Measurements from ENCODE around the gene GNB1L.
"Not testable (repeated sequence)": the region's sequence is repeated elsewhere in the genome, so short reads cannot be mapped to it uniquely, and the experiment has no call there.

GNB1L gene

DNA sequence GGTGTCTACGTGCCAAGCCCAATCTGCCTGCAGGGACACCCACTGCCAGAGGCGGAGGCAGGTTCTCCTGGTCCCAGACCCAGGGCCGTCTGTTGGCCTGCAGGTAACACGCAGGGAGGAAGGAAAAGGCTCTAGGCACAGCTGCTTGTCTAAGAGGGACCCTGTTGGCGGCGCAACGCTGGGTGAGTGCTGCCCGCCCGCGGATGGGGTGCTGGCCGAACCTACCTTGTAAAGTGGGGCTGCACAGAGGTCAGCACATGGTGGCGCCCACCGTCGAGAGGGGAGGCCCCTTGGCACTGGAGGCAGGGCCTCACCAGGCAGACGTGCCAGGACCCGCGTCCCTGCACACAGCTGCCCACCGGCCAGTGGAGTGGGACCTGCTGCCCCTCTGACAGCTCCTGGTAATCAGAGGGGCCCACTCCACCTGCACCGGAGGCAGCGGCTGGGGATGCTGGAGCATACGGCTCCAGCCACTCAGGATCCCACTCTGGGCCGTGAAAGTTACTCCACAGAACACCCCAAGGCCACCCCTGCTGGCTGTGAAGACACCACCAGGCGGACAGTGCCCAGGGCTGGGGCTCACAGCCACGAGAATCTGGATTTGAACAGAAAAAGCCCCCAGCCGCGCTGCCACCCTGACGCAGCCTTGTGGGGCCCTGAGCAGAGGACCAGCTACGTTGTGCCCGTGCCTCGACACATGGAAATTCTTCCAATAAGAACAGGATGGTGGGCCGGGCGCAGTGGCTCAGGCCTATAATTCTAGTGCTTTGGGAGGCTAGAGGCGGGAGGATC, 70.1 kb downstream of the GNB1L start:
- in situ Hi-C loops (cut with HindIII; ENCODE audit: low sequenced_read_pairs), result no loop called here

DNA sequence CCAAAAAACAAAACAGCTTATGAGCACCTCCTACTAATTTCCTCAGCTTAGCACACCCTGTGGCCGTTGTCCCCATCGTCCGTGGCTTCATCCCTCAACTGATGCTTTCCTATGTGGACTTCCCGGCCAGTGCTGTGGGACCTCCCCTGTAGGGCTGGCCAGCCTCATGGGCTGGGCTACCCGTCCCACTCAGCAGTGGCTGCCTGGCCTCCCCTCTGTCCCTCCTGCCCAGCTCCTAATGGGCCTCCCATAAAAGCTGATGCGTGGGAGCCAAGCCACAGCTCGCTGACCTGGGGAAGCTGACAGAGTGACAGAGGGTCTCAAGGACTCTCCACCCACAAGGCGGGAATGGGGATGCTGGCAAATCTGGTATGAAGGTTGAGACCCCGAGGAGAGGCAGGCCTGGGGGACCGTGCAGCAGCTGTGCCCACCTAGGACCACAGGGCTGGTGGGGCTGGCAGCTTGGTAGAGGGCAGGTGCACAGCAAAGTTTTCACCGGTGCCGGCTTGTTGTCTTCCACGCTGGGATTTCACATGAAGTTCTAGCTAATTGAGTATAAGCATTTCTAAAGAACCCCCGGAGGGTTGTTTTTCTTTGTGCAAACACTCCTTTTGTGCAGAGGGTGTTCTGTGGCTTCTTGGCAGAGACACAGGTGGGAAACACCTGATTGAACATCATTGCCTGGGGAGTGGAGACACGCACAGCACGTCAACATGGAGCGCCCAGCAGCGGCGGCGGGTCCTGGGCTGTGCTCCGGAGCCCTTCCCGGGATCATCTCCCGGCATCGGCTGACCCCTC, 70.9 kb downstream of the GNB1L start:
- in situ Hi-C loops (cut with HindIII; ENCODE audit: low sequenced_read_pairs), result no loop called here

DNA sequence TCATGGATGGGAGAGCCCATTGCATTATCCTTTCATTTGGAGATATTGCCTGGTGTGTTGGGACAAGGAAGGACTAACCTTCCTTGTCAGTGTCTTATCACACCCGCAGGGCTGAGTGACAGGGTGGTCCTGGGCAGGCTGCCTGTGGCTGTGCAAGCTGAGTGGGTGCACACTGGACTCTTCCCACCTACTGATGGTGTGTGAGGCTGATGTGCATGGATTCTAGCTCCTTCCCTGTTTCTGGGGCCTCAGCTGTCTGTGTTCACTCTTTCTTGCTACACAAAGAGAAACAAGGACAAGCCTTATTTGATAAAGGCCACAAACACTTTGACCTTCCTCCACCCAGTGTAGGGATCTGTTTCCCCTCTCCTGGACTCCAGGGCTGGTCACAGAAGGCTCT, 72.1 kb downstream of the GNB1L start:
- in situ Hi-C loops (cut with HindIII; ENCODE audit: low sequenced_read_pairs), result no loop called here

DNA sequence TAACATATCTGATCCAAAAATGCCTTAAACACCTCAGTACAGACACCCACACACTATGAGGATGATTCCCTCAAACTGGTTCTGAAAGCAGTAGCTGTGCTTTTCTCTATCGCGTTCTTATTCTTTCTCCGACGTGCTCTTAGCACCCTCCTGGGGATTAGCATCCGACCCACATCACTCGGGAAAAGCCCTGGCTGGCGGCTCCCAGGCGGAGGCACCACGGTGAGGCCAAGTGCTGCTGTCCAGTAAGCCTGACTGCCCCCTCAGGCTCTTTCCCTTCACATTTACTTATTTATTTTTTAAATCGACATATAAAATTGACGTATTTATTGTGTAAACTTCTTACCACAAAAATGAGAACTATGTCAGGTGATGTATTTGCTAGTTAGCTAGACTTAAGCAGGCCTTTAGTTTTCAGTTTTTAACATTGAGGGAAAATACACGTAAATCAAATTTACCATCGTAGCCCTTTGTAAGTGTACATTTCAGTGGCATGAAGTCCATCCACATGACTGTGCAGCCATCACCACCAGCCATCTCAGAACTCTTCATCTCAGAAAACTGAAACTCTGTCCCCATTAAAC, 74.9 kb downstream of the GNB1L start:
- in situ Hi-C loops (cut with HindIII; ENCODE audit: low sequenced_read_pairs), result no loop called here

DNA sequence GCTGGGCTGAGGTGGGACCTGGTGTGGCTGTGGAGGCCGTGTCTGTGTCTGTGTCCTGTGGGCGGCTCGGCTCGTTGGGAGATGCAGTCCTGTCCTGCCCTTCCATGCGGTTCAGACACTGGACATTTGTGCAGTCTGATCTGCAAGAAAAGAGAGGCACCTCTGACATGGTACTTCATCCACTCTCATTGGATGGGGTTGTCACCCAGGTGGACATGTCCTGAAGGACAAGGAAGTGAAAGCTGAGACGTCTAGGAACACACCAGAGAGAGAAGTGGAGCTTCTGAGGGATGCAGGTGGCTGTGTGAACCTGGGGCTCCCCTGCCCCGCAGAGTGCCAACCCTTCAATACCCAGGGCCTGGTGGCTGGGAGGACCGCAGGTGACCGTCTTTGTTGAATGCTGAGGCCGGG, 75.7 kb downstream of the GNB1L start:
- in situ Hi-C loops (cut with HindIII; ENCODE audit: low sequenced_read_pairs), result no loop called here

DNA sequence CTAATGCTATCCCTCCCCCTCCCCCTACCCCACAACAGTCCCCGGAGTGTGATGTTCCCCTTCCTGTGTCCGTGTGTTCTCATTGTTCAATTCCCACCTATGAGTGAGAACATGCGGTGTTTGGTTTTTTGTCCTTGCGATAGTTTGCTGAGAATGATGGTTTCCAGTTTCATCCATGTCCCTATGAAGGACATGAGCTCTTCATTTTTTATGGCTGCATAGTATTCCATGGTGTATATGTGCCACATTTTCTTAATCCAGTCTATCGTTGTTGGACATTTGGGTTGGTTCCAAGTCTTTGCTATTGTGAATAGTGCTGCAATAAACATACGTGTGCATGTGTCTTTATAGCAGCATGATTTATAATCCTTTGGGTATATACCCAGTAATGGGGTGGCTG, 77.5 kb downstream of the GNB1L start:
- in situ Hi-C loops (cut with HindIII; ENCODE audit: low sequenced_read_pairs), result not testable (repeated sequence)

DNA sequence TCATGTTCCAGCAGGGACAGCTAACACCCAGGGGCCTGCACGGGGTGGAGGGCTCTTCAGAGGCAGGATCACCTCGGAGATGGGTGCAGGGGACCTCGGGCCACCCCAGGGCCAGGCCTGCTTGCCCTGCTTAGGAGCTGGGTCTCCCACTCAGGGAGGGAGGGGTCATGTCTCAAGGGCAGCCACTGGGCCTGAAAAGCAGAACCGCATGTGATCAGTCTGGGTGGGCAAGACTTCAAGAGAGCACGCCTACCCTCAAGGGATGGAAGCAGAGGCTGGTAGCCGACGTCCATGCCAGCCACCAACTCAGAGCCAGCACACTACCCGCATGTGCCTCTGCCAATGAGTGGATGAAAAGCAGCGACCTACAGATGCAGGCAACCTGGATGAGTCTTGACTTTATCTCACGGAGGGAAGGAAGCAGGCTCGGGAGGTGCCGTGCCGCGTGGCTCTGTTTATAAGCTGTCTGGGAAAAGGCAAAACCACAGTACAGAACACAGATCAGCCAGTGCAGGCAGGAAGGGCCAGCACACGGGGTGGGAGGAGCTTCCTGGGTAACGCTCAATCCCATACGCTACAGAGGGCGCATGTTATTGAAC, 78.1 kb downstream of the GNB1L start:
- in situ Hi-C loops (cut with HindIII; ENCODE audit: low sequenced_read_pairs), result no loop called here

DNA sequence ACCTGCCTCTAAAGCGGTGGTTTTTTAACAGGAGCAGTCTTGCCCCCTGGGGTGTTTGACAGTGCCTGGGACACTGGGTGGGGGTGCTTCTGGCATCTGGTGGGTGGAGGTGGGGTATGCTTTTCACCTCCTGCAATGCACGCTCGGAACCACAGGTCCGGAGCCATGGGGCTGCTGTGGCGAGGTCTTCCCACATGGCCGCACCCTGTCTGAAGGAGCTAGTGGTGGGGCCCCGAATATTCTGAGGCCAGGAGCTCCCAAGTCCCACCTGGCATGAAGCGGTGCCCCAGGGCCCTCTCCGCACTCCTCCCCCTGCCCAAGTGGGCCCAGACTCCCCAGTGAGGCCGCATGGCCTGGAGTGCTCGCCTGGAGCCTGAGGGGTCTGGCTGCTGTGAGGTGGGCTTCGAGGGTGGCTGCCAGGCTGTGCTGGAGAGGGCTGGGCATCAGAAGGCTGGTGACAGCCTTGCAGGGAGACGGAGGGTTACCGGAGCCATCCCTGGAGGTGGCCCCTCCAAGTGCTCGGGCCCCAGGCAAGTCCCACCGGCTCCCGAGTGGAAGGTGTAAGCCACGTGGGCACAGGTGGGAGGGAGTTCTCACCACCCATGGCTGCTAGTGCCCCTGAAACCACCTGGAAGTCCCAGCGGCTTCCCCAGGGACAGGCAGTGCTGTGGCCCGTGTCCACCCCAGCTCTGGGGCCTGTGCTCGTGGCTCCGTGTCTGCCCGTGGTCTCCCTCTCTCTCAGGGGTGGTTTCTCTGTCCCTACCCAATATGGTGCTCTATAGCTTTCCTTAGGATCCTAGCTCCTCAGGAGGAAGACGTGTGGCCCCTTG, 79.0 kb downstream of the GNB1L start:
- in situ Hi-C loops (cut with HindIII; ENCODE audit: low sequenced_read_pairs), result no loop called here

DNA sequence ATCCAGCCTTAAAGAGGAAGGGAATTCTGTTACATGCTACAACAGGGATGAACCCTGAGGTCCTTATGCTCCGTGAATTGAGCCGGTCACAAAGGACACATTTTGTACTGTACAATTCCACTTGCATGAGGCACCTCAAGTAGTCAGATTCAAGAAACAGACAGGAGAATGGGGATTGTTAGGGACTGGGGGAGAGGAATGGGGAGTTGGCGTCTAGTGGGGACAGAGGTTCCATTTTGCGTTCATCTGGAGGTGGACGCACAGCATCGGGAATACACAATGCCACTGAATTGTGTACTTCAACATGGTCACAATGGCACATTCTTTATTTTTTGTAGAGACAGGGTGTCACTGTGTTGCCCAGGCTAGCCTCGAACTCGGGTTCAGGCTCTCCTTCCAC, 80.0 kb downstream of the GNB1L start:
- in situ Hi-C loops (cut with HindIII; ENCODE audit: low sequenced_read_pairs), result no loop called here

DNA sequence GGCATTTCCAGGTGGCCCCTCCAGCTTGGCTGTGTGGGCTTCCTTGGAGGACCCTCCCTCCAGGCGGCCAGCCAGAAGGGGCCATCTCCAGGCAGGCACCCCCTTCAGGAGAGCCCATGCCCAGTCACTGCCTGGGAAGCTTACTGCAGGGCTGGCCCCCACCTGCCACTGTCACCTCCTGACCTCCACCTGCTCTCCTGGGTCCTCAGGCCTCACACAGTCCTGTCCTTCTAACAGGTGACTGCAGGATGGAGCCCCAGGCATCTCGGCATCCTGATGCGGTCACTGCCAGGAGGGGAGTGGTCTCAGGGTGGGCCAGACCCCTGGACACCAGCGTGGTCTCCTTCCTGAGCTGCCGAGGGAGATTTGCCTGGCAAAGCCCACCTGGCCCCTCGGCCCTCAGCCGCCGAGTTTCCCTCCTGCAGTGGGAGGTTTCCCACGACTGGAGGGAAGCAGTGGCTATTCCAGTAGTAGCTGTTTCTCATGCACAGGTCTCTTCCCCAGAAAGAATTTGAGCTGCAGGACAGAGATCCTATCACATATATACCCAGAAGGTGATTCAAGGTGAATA, 81.1 kb downstream of the GNB1L start:
- in situ Hi-C loops (cut with HindIII; ENCODE audit: low sequenced_read_pairs), result no loop called here

DNA sequence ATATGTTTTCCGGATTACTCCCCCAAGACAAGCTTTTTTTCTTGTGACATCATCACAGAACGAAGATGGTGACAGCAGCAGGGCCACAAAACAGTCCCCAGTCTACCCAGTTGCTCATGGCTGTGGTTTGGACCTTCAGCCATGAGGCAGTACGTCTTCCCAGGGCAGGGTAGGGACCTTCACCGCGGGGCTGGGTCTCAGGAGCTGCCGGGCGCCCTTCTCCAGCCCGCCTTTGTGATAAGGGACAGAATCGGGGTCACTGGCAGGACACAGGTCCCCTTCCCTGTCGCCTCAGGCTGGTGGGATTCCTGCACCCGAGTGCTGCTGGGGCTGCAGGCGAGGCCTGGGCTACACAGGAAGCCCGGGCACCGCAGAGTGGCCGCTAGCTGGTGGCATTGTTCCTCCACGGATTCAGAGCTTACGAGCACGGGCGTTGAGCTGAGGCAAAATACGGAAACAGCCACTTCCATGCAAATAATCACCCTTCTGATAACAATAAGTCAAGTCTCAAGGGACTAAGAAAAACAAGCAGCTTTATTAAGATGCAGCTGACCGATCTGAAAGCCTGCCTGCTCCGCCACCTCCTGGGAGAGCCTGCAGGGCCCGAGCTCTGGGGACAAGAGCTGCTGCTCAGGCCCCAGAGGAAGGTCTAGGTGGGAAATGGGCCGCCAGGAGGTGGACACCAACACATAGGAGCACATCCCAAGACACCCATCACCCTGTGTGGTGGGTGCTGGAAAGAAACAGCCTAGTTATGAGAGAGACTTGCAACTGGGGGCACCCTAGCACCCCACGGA, 81.8 kb downstream of the GNB1L start:
- in situ Hi-C loops (cut with HindIII; ENCODE audit: low sequenced_read_pairs), result no loop called here

DNA sequence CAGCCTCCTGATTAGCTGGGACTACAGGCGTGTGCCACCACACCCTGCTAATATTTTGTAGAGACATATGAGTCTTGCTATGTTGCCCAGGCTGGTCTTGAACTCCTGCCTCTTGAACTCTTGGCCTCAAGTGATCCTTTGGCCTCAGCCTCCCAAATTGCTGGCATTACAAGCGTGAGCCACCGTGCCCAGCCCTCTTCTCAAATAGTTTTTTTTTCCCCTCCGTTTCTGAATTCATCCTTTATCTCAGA, 82.3 kb downstream of the GNB1L start:
- in situ Hi-C loops (cut with HindIII; ENCODE audit: low sequenced_read_pairs), result no loop called here

DNA sequence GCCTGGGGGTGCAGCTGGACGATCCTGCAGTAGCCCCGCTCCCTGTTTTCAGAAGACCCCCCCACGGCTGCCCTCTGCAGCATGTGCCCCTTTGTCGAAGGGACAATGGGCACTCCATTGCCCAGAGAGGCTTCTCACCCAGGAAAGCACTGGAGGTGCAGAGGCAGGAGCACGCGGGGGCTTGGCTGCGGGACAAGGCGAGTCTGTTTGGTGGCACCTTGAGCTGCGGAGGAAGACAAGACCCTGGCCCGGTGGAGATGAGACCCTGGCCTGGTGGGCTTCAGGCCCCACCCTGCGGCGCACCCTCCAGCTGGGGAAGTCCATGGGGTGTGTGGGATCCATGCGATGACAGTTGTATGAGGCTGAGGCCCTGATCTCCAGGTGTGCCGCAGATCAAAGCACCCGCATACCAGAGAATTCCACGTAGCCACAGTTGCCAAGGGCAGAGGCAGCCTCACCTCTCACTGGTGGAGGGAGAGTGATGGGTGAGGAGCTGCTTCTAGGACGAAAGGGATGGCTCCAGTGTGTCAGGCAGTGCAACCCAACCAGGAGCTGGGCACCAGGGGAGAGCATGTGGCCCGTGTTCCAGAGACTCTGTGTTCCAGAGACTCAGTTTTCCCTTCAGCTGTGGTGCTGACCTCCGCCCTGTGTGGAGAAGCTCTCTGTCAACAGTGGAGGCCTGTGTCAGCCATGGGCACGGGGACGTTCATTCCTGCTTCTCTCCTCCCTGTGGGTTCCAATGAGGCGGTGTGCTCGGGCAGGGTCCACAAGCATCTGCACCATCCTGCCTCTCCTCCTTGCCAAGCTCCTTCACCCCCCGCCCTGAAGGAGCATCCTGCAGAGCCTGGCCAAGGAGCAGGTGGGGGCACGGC, 84.1 kb downstream of the GNB1L start:
- in situ Hi-C loops (cut with HindIII; ENCODE audit: low sequenced_read_pairs), result no loop called here

DNA sequence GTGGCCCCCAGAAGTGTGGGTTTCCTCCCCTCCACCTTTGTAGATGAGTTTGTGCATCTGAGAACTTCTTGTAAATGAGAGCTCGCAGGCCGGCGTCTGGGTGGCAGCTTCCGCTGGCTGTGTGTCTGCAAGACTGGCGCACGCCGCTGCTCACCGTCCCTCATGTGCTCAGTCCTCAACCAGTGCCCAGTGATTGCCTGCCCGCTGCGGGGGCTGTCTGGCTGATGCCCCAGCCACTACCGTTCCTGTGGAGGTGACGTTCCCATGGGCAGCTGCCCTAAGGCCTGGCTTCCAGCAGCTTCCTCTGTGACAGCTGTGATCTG, 85.3 kb downstream of the GNB1L start:
- in situ Hi-C loops (cut with HindIII; ENCODE audit: low sequenced_read_pairs), result no loop called here

DNA sequence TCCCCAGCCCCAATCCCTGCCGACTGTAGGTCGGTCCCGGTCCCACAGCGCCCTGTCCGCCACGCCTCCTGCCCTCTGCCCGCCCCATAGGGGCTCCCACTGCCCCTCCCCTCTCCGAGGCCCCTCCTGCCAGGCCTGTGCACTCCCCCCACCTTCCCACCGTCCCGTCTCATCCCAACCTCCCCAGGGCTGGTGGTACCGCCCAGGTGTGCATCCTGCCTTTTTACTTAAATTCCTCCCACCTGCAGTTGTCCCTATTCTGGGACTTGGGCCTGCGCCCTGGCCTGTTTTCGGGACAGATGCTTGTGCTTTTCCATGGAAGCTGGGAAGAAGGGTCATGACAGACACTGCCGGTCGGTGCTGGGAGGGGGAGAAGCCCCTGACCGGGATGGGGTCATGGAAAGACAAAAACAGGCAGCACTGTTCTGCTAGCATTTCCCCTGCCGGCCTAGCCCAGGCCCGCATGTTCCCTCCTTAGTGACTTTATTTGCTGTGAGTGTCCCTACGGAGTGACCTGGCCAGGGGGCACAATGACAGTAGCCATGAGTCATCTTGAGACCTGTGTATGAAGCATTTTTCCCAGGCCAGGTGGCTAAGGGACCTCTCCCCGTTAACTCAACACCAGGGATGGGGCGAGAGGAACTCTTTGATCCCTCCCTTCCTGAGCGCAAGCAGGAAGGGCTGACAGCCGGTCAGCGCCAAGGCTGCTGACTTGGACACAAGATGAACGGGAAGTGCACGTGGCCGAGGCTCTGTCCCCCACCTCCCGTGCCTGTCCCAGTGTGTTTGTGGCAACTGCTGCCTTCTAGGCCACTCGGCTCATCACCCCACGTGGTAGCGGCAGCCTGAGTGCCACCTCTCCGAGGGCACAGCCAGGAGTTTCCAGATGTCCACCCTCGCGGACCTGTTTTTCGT, 87.0 kb downstream of the GNB1L start:
- in situ Hi-C loops (cut with HindIII; ENCODE audit: low sequenced_read_pairs), result no loop called here

DNA sequence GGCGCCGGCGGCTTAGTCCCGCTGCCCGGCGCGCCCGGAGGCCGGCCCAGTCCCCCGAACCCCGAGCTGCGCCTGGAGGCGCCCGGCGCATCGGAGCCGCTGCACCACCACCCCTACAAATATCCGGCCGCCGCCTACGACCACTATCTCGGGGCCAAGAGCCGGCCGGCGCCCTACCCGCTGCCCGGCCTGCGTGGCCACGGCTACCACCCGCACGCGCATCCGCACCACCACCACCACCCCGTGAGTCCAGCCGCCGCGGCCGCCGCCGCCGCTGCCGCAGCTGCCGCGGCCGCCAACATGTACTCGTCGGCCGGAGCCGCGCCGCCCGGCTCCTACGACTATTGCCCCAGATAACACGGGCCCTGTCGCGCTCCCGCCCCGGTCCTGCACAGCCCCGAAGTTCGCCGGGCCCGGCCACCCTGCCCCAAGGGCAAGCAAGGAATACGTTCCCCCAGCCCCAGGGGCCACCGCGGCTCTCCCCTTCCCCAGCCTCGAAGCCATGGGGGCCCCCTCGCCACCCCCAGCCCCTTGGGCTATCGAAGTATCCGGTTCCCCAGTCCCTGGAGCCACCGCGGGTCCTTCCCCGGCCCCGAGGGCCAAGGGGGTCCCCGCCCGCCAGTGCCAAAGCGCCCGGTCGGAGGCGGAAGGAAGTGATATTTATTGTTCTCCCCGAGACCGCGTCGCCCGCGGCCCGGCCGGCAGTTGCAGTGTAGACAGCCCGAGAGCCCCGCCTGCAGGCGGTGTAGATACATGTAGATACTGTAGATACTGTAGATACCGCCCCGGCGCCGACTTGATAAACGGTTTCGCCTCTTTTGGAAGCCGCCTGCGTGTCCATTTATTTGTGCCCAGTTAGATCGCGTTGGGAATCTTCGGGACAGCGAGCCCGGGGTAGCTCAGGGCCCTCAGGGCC, 87.9 kb downstream of the GNB1L start:
- in situ Hi-C loops (cut with HindIII; ENCODE audit: low sequenced_read_pairs), result no loop called here

DNA sequence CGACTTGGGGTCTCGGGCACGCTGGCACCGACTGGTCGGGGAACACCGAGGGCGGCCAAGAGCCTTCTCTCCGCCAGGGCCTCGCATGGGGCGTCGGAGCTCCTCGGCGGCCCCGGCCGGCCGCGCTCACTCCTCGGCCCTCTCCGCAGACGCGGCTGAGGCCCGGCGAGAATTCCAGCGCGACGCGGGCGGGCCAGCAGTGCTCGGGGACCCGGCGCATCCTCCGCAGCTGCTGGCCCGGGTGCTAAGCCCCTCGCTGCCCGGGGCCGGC, 88.5 kb downstream of the GNB1L start:
- in situ Hi-C loops (cut with HindIII; ENCODE audit: low sequenced_read_pairs), result no loop called here
